HepG2 (cell line): ENCODE results near the gene PAQR6. TPM values are rescaled to one million over a fixed set of nuclear protein-coding genes. Genes with fewer than 3 reads are reported as not detected.

ENCODE experiments used
- ARHGAP35 ChIP-seq: sonication (generic); formaldehyde crosslinking; IDR thresholded peaks from 2 replicates; pipeline ENCODE4 v1.9.0; 2022; ENCODE audit warnings: mild to moderate bottlenecking, inconsistent platforms, moderate library complexity, missing genetic modification reagents, borderline replicate concordance
- CREBL2 ChIP-seq: sonication (generic); formaldehyde crosslinking; IDR thresholded peaks from 2 replicates; pipeline ENCODE4 v1.8.1; 2023; ENCODE audit warnings: missing genetic modification reagents, mild to moderate bottlenecking, borderline replicate concordance
- DRAP1 ChIP-seq: IDR thresholded peaks from 2 replicates; pipeline ENCODE4 v1.6.1; 2016; ENCODE audit warnings: missing genetic modification reagents, missing compliant biosample characterization
- GABPB1 ChIP-seq: IDR thresholded peaks from 2 replicates; pipeline ENCODE4 v1.6.1; 2016; ENCODE audit warnings: mild to moderate bottlenecking, missing genetic modification reagents, moderate library complexity, missing compliant biosample characterization
- MATR3 ChIP-seq: sonication (generic); formaldehyde crosslinking; IDR thresholded peaks from 2 replicates; pipeline ENCODE4 v1.4.0; 2020; ENCODE audit warnings: missing genetic modification reagents
- NPAS2 ChIP-seq: sonication (generic); formaldehyde crosslinking; IDR thresholded peaks from 2 replicates; pipeline ENCODE4 v1.8.0; 2022; ENCODE audit warnings: mild to moderate bottlenecking, missing genetic modification reagents, borderline replicate concordance
- NR1H2 ChIP-seq: sonication (generic); formaldehyde crosslinking; IDR thresholded peaks from 2 replicates; pipeline ENCODE4 v1.8.1; 2022; ENCODE audit warnings: low read depth, missing genetic modification reagents, borderline replicate concordance
- RFX5 ChIP-seq: IDR thresholded peaks from 2 replicates; pipeline ENCODE4 v1.6.1; 2011; ENCODE audit warnings: low read depth, low read length, improper control_type of control experiment
- RXRA ChIP-seq: sonication (generic); formaldehyde crosslinking; IDR thresholded peaks from 2 replicates; pipeline ENCODE4 v1.5.1; 2020; ENCODE audit warnings: missing genetic modification reagents
- STAT6 ChIP-seq: sonication (generic); formaldehyde crosslinking; IDR thresholded peaks from 2 replicates; pipeline ENCODE4 v1.4.0; 2020; ENCODE audit warnings: missing genetic modification reagents, mild to moderate bottlenecking, borderline replicate concordance
- ZEB1 ChIP-seq: IDR thresholded peaks from 2 replicates; pipeline ENCODE4 v1.6.1; 2012; ENCODE audit warnings: mild to moderate bottlenecking, low read depth, inconsistent platforms; ENCODE audit not compliant: insufficient replicate concordance
- ZFY ChIP-seq: sonication (generic); formaldehyde crosslinking; IDR thresholded peaks from 2 replicates; pipeline ENCODE4 v1.4.0; 2020; ENCODE audit warnings: missing genetic modification reagents
- ZKSCAN1 ChIP-seq: fragments of 150-350 bp; IDR thresholded peaks from 2 replicates; pipeline ENCODE4 v1.6.1; 2014; ENCODE audit warnings: low read length
- ZNF30 ChIP-seq: sonication (generic); formaldehyde crosslinking; IDR thresholded peaks from 2 replicates; pipeline ENCODE4 v1.5.0; 2020; ENCODE audit warnings: mild to moderate bottlenecking, missing genetic modification reagents
- ZNF44 ChIP-seq: sonication (generic); formaldehyde crosslinking; IDR thresholded peaks from 2 replicates; pipeline ENCODE4 v1.5.1; 2020; ENCODE audit warnings: mild to moderate bottlenecking, missing genetic modification reagents
- ZNF773 ChIP-seq: sonication (generic); formaldehyde crosslinking; IDR thresholded peaks from 2 replicates; pipeline ENCODE4 v1.4.0; 2020; ENCODE audit warnings: missing genetic modification reagents, borderline replicate concordance
- polyA plus RNA-seq, 8 experiments: library from polyadenylated mRNA; depleted of rRNA in 3 of 8; stranded (reverse) in 7 of 8; unstranded in 1 of 8; fragments of >200 nt; fragmentation: Illumina TruSeq in 4 of 8; extraction: Trizol in 4 of 8; gene quantifications; 2 replicates each; pipeline versions ENCODE4 v1.2.1 to v1.2.3, GENCODE V29; 2011 to 2016; ENCODE audit warnings: low read depth in 4 of 8, missing spikeins in 1 of 8, mixed read lengths in 1 of 8; ENCODE audit not compliant: insufficient read depth in 1 of 8
- total RNA-seq, 5 experiments: library from RNA; depleted of rRNA; stranded (reverse); fragments of >200 nt; fragmentation: Illumina TruSeq; extraction: Trizol; gene quantifications; 2 replicates each; pipeline ENCODE4 v1.2.3, GENCODE V29; 2016; ENCODE audit warnings: low read depth in 1 of 5
- TF ChIP-seq, protein P1 (sequence below): sonication (generic); formaldehyde crosslinking; IDR thresholded peaks from 2 replicates; pipeline ENCODE4 v1.5.0; 2020; ENCODE audit warnings: missing genetic modification reagents, mild to moderate bottlenecking, borderline replicate concordance
- TF ChIP-seq, protein P2 (sequence below): sonication (generic); formaldehyde crosslinking; IDR thresholded peaks from 2 replicates; pipeline ENCODE4 v1.8.0; 2022; ENCODE audit warnings: mild to moderate bottlenecking, missing genetic modification reagents, borderline replicate concordance
- TF ChIP-seq, protein P3 (sequence below): sonication (generic); formaldehyde crosslinking; conservative IDR thresholded peaks from 2 replicates; pipeline ENCODE4 v1.4.0; 2020; ENCODE audit warnings: mild to moderate bottlenecking, missing genetic modification reagents, moderate library complexity

Gene PAQR6
- total and polyA plus RNA-seq, 2 of the 13 experiments (the other 11 are each of a cell fraction or from before 2014, with no cell fraction given) = 0.82 to 1.4 TPM

GRCh38 chr1:156212833-156213643 is 34.8 kb downstream of the PAQR6 start, which contains the start of gene PMF1 (continued):
- TF ChIP-seq ZNF44 (CRISPR knock-in tag) (no peak), NR1H2 (CRISPR knock-in tag) (no peak), GABPB1 (CRISPR knock-in tag) (peak; percentile 81), NPAS2 (CRISPR knock-in tag) (no peak), ZNF773 (CRISPR knock-in tag) (no peak), DRAP1 (CRISPR knock-in tag) (peak; percentile 80), ZKSCAN1 (no peak), ZEB1 (no peak), ZNF30 (CRISPR knock-in tag) (no peak), RFX5 (no peak), ZFY (peak; percentile 63), RXRA (CRISPR knock-in tag) (no peak; the same call in 1 of the 2 replicates), STAT6 (peak; percentile 80; the same call in 1 of the 2 replicates), ARHGAP35 (CRISPR knock-in tag) (peak; percentile 68; the same call in 1 of the 2 replicates), MATR3 (CRISPR knock-in tag) (no peak), CREBL2 (CRISPR knock-in tag) (no peak)
- TF ChIP-seq, protein P1, sequence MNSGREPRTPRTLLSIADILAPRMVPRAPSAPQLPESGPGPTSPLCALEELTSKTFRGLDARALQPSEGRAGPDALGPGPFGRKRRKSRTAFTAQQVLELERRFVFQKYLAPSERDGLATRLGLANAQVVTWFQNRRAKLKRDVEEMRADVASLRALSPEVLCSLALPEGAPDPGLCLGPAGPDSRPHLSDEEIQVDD = no peak
- TF ChIP-seq, protein P2, sequence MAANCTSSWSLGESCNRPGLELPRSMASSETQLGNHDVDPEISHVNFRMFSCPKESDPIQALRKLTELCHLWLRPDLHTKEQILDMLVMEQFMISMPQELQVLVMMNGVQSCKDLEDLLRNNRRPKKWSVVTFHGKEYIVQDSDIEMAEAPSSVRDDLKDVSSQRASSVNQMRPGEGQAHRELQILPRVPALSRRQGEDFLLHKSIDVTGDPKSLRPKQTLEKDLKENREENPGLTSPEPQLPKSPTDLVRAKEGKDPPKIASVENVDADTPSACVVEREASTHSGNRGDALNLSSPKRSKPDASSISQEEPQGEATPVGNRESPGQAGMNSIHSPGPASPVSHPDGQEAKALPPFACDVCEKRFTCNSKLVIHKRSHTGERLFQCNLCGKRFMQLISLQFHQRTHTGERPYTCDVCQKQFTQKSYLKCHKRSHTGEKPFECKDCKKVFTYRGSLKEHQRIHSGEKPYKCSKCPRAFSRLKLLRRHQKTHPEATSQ (CRISPR knock-in tag) = peak; percentile 82; the same call in 1 of the 2 replicates
- TF ChIP-seq, protein P3, sequence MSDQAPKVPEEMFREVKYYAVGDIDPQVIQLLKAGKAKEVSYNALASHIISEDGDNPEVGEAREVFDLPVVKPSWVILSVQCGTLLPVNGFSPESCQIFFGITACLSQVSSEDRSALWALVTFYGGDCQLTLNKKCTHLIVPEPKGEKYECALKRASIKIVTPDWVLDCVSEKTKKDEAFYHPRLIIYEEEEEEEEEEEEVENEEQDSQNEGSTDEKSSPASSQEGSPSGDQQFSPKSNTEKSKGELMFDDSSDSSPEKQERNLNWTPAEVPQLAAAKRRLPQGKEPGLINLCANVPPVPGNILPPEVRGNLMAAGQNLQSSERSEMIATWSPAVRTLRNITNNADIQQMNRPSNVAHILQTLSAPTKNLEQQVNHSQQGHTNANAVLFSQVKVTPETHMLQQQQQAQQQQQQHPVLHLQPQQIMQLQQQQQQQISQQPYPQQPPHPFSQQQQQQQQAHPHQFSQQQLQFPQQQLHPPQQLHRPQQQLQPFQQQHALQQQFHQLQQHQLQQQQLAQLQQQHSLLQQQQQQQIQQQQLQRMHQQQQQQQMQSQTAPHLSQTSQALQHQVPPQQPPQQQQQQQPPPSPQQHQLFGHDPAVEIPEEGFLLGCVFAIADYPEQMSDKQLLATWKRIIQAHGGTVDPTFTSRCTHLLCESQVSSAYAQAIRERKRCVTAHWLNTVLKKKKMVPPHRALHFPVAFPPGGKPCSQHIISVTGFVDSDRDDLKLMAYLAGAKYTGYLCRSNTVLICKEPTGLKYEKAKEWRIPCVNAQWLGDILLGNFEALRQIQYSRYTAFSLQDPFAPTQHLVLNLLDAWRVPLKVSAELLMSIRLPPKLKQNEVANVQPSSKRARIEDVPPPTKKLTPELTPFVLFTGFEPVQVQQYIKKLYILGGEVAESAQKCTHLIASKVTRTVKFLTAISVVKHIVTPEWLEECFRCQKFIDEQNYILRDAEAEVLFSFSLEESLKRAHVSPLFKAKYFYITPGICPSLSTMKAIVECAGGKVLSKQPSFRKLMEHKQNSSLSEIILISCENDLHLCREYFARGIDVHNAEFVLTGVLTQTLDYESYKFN (CRISPR knock-in tag) = peak; percentile 63
